Breast epithelium (tissue), 4 donors: ENCODE data around the gene LDLRAD4. TPM values are rescaled to one million over a fixed set of nuclear protein-coding genes. Genes with fewer than 3 reads are reported as not detected.

Experiments
- DNase-seq, 2 donors: peaks; one replicate each; pipeline ENCODE4 v3.0.0-alpha.2; 2019; ENCODE audit warnings: low spot score in 2 of 2
- H3K27ac ChIP-seq, 2 donors: fragments of 200-600 bp; sonication (generic) in 1 of 2; one replicate each; pipeline ENCODE4 v1.5.1; 2016 to 2019; ENCODE audit warnings: mild to moderate bottlenecking in 1 of 2
- H3K27me3 ChIP-seq, 2 donors: fragments of 200-600 bp; sonication (generic) in 1 of 2; one replicate each; pipeline versions ENCODE4 v1.5.1 to v1.6.0; 2017 to 2019; ENCODE audit warnings: control low read depth in 1 of 2, mild to moderate bottlenecking in 1 of 2
- H3K36me3 ChIP-seq: fragments of 200-600 bp; one replicate; pipeline ENCODE4 v1.5.1; 2019
- H3K4me1 ChIP-seq, 2 donors: fragments of 200-600 bp; sonication (generic); one replicate each; pipeline ENCODE4 v1.5.1; 2016 to 2019; ENCODE audit warnings: control low read depth in 1 of 2
- H3K4me3 ChIP-seq, 3 donors: fragments of 200-600 bp; sonication (generic); 1 replicate in 2 of 3; 2 replicates in 1 of 3; pipeline ENCODE4 v1.5.1; 2016 to 2019; ENCODE audit warnings: mild to moderate bottlenecking in 3 of 3, moderate library complexity in 2 of 3
- H3K9me3 ChIP-seq, 2 donors: fragments of 200-600 bp; sonication (generic) in 1 of 2; one replicate each; pipeline ENCODE4 v1.5.1; 2016 to 2019; ENCODE audit warnings: control low read depth in 1 of 2
- CTCF ChIP-seq, 3 donors: fragments of 450-650 bp; IDR thresholded peaks; one replicate each; pipeline ENCODE4 v1.5.1; 2016 to 2017; ENCODE audit warnings: antibody characterized with exemption in 3 of 3, mild to moderate bottlenecking in 3 of 3, moderate library complexity in 3 of 3
- POLR2A ChIP-seq: fragments of 450-650 bp; IDR thresholded peaks from one replicate; pipeline ENCODE4 v1.6.1; 2016; ENCODE audit warnings: antibody characterized with exemption, mild to moderate bottlenecking, moderate library complexity
- POLR2AphosphoS5 ChIP-seq, 3 donors: sonication (generic); formaldehyde crosslinking; IDR thresholded peaks; one replicate each; pipeline ENCODE4 v1.6.1; 2017; ENCODE audit warnings: antibody characterized with exemption in 3 of 3
- intact Hi-C: fragments of 100-400 bp; cut with DNase I; formaldehyde crosslinking; loops from one replicate; pipeline ENCODE4 v1.15.1; 2023; ENCODE audit warnings: low total_unique reads
- total RNA-seq, 3 donors: library from RNA; depleted of rRNA; stranded (reverse); fragments of >200 nt; gene quantifications; one replicate each; pipeline ENCODE4 v1.1.0, GENCODE V29; 2016

Gene LDLRAD4
- total RNA-seq, 3 donors from 2014 or later = 28.5 to 94.3 (median 42.9) TPM

GRCh38 chr18:13568443-13569392 lies 350.2 kb downstream of the LDLRAD4 start:
- Histone ChIP-seq H3K27me3 (no peaks in the 10 kb centered on the region), H3K9me3 (no peaks in the 10 kb centered on the region), H3K4me3 (no peak overlapping the region), H3K4me1 (no peaks in the 10 kb centered on the region), H3K27ac (peak overlapping the region in 1 of 2 donors; percentile 68), H3K36me3 (no peaks in the 10 kb centered on the region)
- intact Hi-C loops = no loop called here
- TF ChIP-seq POLR2AphosphoS5 (IDR thresholded peaks at IDR 0.05) (no peak), CTCF (IDR thresholded peaks at IDR 0.05) (no peak), POLR2A (no peak)
- no peak for DNase-seq

- TF ChIP-seq POLR2AphosphoS5 (IDR thresholded peaks at IDR 0.05) (no peak), CTCF (IDR thresholded peaks at IDR 0.05) (no peak), POLR2A (no peak)
- H3K27ac ChIP-seq = no peak overlapping the region
- H3K9me3 ChIP-seq = no peaks in the 10 kb centered on the region
- H3K4me1 ChIP-seq = no peaks in the 10 kb centered on the region
- intact Hi-C loops = no loop called here
- H3K27me3 ChIP-seq = no peaks in the 10 kb centered on the region
- DNase-seq = no peak
- H3K4me3 ChIP-seq = no peak overlapping the region
- H3K36me3 ChIP-seq = no peaks in the 10 kb centered on the region
These were observed 351.7 kb downstream of the LDLRAD4 start for GRCh38 chr18:13570216-13570615.

GRCh38 chr18:13570856-13571495 lies 352.4 kb downstream of the LDLRAD4 start:
- no peaks in the 10 kb centered on the region for H3K9me3 ChIP-seq
- intact Hi-C loops = no loop called here

GRCh38 chr18:13572148-13572547 lies 353.6 kb downstream of the LDLRAD4 start:
- no peak for DNase-seq
- no peaks in the 10 kb centered on the region for H3K36me3 ChIP-seq
- intact Hi-C loops = no loop called here
- no peak for TF ChIP-seq CTCF (IDR thresholded peaks at IDR 0.05)
- TF ChIP-seq POLR2A = no peak
- no peak for TF ChIP-seq POLR2AphosphoS5 (IDR thresholded peaks at IDR 0.05)
- no peak overlapping the region for H3K27ac ChIP-seq
- no peaks in the 10 kb centered on the region for H3K27me3 ChIP-seq
- H3K4me1 ChIP-seq = no peaks in the 10 kb centered on the region
- no peak overlapping the region for H3K4me3 ChIP-seq
- H3K9me3 ChIP-seq = no peaks in the 10 kb centered on the region

More at GRCh38 chr18:13570856-13571495, 352.4 kb downstream of the LDLRAD4 start:
- no peak overlapping the region for H3K4me3 ChIP-seq
- H3K27me3 ChIP-seq = no peaks in the 10 kb centered on the region
- no peaks in the 10 kb centered on the region for H3K4me1 ChIP-seq
- no peak for DNase-seq
- no peaks in the 10 kb centered on the region for H3K36me3 ChIP-seq
- no peak for TF ChIP-seq CTCF (IDR thresholded peaks at IDR 0.05)
- no peak for TF ChIP-seq POLR2A
- TF ChIP-seq POLR2AphosphoS5 (IDR thresholded peaks at IDR 0.05) = no peak
- no peak overlapping the region for H3K27ac ChIP-seq

- TF ChIP-seq POLR2AphosphoS5 (IDR thresholded peaks at IDR 0.05) (no peak), POLR2A (no peak), CTCF (IDR thresholded peaks at IDR 0.05) (no peak)
- H3K4me3 ChIP-seq = no peak overlapping the region
- H3K9me3 ChIP-seq = no peaks in the 10 kb centered on the region
- no peaks in the 10 kb centered on the region for H3K27me3 ChIP-seq
- H3K27ac ChIP-seq = no peak overlapping the region
- no peaks in the 10 kb centered on the region for H3K36me3 ChIP-seq
- intact Hi-C loops = no loop called here
- DNase-seq = no peak
- H3K4me1 ChIP-seq = no peaks in the 10 kb centered on the region
These were observed 354.2 kb downstream of the LDLRAD4 start for GRCh38 chr18:13572721-13573120.
